ENCODE results near the gene WASF2. TPM values are rescaled to one million over a fixed set of nuclear protein-coding genes. Genes with fewer than 3 reads are reported as not detected.

WASF2 gene
- total RNA-seq, 1 experiment from 2014 or later, result 104 TPM

GRCh38 chr1:27446496-27447020 lies 43.4 kb downstream of the WASF2 start (continued):
- TF ChIP-seq IRF2 (CRISPR knock-in tag; IDR thresholded peaks at IDR 0.05; ENCODE audit: borderline replicate concordance, low read depth) (no peak), NR2C2 (CRISPR knock-in tag; IDR thresholded peaks at IDR 0.05) (no peak)

- ChIA-PET CTCF (interaction anchor here (0.6 to 1.6 kb wide), 4 partner anchors 11 to 468 kb away, joined by 3 to 9 read pairs (median 4); no protein-coding TSS in a partner anchor), POLR2A (interaction anchor here (0.6 kb wide), 1 partner anchor 150 kb away, joined by 3 read pairs; no protein-coding TSS in a partner anchor)
- ATAC-seq, result no peak
- Mint-ChIP-seq H3K36me3 (no peaks in the 10 kb centered on the region; the same call in 1 of the 2 replicates), H3K27me3 (ENCODE audit: low read depth) (no peaks in the 10 kb centered on the region), H3K9me3 (no peaks in the 10 kb centered on the region), H3K27ac (peak overlapping the region; percentile 53), H3K4me3 (no peak overlapping the region), H3K4me1 (peaks cover 33% of the 10 kb centered on the region)
- DNase-seq (ENCODE audit: low spot score), result no peak
- TF ChIP-seq ZBTB43 (CRISPR knock-in tag; IDR thresholded peaks at IDR 0.05) (no peak), ZNF138 (CRISPR knock-in tag; conservative IDR thresholded peaks at IDR 0.05) (no peak), MLX (CRISPR knock-in tag; IDR thresholded peaks at IDR 0.05) (no peak), ATF2 (CRISPR knock-in tag; IDR thresholded peaks at IDR 0.05; ENCODE audit: borderline replicate concordance, low read depth) (no peak), FOXK1 (CRISPR knock-in tag; IDR thresholded peaks at IDR 0.05) (no peak), PRDM15 (CRISPR knock-in tag; IDR thresholded peaks at IDR 0.05) (no peak), SOX15 (CRISPR knock-in tag; IDR thresholded peaks at IDR 0.05) (no peak), ATF1 (CRISPR knock-in tag; IDR thresholded peaks at IDR 0.05) (no peak), CTCF (IDR thresholded peaks at IDR 0.05) (no peak), GRHL2 (CRISPR knock-in tag; IDR thresholded peaks at IDR 0.05; ENCODE audit: insufficient replicate concordance, severe bottlenecking) (no peak), ZNF423 (CRISPR knock-in tag; IDR thresholded peaks at IDR 0.05) (no peak), E2F5 (CRISPR knock-in tag; IDR thresholded peaks at IDR 0.05) (no peak), ZMAT4 (CRISPR knock-in tag; IDR thresholded peaks at IDR 0.05) (no peak), HMGXB4 (CRISPR knock-in tag; IDR thresholded peaks at IDR 0.05) (no peak), AFF4 (CRISPR knock-in tag; IDR thresholded peaks at IDR 0.05; ENCODE audit: borderline replicate concordance) (no peak)
These were observed 44.6 kb downstream of the WASF2 start for GRCh38 chr1:27445177-27445936.

All from WTC11 (cell line).